SK-N-MC (cell line): ENCODE results near the gene SERP1.

Experiments used
- DNase-seq: peaks from one replicate; pipeline ENCODE4 v3.0.0-alpha.2; 2011; ENCODE audit warnings: low read depth, low spot score
- H3K27ac ChIP-seq: fragments of 200-600 bp; sonication (generic); 2 replicates; pipeline ENCODE4 v1.5.1; 2016; ENCODE audit warnings: mixed run types
- H3K36me3 ChIP-seq: fragments of 200-600 bp; sonication (generic); 2 replicates; pipeline ENCODE4 v1.6.1; 2017; ENCODE audit warnings: antibody characterized with exemption, low read length, mixed read lengths; ENCODE audit not compliant: insufficient read depth
- H3K4me3 ChIP-seq: fragments of 200-600 bp; sonication (generic); 2 replicates; pipeline ENCODE4 v1.5.1; 2016
- H3K9ac ChIP-seq: fragments of 200-600 bp; sonication (generic); 2 replicates; pipeline ENCODE4 v1.8.0; 2017; ENCODE audit warnings: mixed run types, mixed read lengths; ENCODE audit not compliant: insufficient read length
- H3K9me3 ChIP-seq: fragments of 200-600 bp; sonication (generic); 2 replicates; pipeline ENCODE4 v1.6.1; 2017; ENCODE audit warnings: low read depth, mild to moderate bottlenecking, antibody characterized with exemption, low read length, moderate library complexity, mixed read lengths
- EZH2 ChIP-seq: fragments of 200-600 bp; sonication (generic); IDR thresholded peaks from one replicate; pipeline ENCODE4 v1.6.1; 2017; ENCODE audit warnings: antibody characterized with exemption
- FOXP2 ChIP-seq: optimal IDR thresholded peaks from 2 replicates; pipeline ENCODE3; 2011; ENCODE audit warnings: mild to moderate bottlenecking, moderate library complexity; ENCODE audit not compliant: insufficient read depth; ENCODE audit errors: extremely low read length, control extremely low read depth
- POLR2AphosphoS5 ChIP-seq: IDR thresholded peaks from 2 replicates; pipeline ENCODE4 v1.6.1; 2012; ENCODE audit warnings: mild to moderate bottlenecking, low read depth, low read length, borderline replicate concordance

The SERP1 gene

DNA sequence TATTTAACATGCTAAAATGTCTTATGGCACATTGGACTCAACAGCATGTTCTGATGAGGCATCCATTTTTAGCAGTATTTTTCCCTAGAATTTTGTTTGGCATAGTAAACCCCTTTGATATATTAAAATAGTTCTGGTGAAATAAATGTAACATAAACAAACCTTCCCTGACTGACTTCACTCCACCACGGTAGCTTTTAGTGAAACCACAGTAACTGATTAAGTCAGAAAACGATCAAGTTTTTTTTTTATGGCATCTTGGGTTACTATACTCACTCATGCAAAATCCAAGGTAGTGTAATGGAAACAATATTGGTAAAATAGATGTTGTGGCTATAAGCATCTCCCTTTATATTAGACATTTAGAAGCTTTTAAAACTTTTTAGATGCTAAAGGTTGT lies 2.8 kb downstream of the SERP1 start:
- H3K36me3 ChIP-seq: peaks cover 47% of the 10 kb centered on the region
- H3K9me3 ChIP-seq: no peaks in the 10 kb centered on the region
- H3K27ac ChIP-seq: no peak overlapping the region
- H3K4me3 ChIP-seq: no peak overlapping the region
- no peak for DNase-seq
- peak overlapping the region; percentile 93 for H3K9ac ChIP-seq
- TF ChIP-seq POLR2AphosphoS5 (no peak), FOXP2 (no peak)

DNA sequence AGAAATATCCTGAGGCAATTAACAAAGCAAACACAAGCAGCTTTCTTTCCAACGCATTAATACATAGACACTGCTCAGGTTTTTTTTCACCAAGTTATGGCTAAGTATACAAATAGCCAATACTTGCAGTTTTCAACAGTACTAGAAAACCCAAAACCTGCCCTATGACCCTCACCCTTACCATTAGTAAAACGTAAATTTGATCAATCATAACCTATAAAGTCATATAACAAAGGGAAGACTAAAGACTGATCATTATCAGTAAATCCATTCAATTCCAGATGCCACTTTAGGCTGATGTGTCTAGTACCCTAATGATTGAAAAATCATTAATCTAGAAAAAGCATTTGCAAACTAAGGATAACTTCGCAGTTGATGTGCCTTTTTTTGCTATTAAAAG lies 3.2 kb downstream of the SERP1 start:
- Histone ChIP-seq H3K36me3 (peaks cover 43% of the 10 kb centered on the region), H3K4me3 (no peak overlapping the region), H3K9ac (no peak overlapping the region), H3K9me3 (no peaks in the 10 kb centered on the region), H3K27ac (no peak overlapping the region)
- TF ChIP-seq POLR2AphosphoS5 (no peak), FOXP2 (no peak), EZH2 (no peak)
- no peak for DNase-seq

DNA sequence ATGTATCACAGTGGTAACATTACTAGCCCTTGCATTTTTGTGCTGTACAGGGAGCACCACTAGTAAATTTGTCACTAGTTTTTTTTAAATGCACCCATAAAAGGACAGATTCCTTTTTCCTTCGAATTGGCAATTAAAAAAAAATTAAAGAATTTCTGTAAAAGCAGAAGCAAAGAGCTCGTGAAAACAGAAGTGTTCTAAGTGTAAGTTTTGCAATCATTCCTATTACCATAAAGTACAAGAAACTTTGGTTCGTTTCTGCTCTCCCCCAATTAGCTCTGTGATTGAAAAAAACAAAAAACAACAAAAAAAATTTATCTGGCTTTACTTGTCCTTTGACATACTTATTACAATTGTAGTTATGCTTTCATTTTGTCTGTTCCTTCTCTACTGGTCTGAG lies 5.3 kb downstream of the SERP1 start:
- H3K27ac ChIP-seq: peak overlapping the region; percentile 21; the same call in 1 of the 2 replicates
- no peak overlapping the region for H3K4me3 ChIP-seq
- H3K9me3 ChIP-seq: no peaks in the 10 kb centered on the region
- no peak overlapping the region for H3K9ac ChIP-seq
- no peak for DNase-seq
- TF ChIP-seq POLR2AphosphoS5 (no peak), FOXP2 (no peak), EZH2 (no peak)
- H3K36me3 ChIP-seq: peaks cover 41% of the 10 kb centered on the region

DNA sequence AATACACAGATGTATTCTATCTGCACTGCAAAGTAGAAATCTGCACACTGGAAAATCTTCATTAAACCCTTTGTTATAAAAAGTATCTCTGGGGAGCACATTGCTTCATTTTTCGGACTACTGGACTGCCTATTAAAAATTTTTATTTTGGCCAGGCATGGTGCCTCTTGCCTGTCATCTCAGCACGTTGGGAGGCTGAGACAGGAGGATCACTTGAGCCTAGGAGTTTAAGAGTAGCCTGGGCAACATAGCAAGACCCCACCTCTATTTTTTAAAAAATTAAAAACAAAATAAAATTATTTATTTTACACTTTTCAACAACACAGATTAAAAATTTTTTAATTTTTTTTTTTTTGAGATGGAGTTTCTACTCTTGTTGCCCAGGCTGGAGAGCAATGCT lies 6.0 kb downstream of the SERP1 start:
- no peak overlapping the region for H3K9ac ChIP-seq
- H3K27ac ChIP-seq: no peak overlapping the region
- TF ChIP-seq EZH2 (no peak), POLR2AphosphoS5 (no peak; the same call in 1 of the 2 replicates), FOXP2 (no peak)
- DNase-seq: no peak
- no peak overlapping the region for H3K4me3 ChIP-seq
- H3K9me3 ChIP-seq: no peaks in the 10 kb centered on the region
- H3K36me3 ChIP-seq: peaks cover 41% of the 10 kb centered on the region

DNA sequence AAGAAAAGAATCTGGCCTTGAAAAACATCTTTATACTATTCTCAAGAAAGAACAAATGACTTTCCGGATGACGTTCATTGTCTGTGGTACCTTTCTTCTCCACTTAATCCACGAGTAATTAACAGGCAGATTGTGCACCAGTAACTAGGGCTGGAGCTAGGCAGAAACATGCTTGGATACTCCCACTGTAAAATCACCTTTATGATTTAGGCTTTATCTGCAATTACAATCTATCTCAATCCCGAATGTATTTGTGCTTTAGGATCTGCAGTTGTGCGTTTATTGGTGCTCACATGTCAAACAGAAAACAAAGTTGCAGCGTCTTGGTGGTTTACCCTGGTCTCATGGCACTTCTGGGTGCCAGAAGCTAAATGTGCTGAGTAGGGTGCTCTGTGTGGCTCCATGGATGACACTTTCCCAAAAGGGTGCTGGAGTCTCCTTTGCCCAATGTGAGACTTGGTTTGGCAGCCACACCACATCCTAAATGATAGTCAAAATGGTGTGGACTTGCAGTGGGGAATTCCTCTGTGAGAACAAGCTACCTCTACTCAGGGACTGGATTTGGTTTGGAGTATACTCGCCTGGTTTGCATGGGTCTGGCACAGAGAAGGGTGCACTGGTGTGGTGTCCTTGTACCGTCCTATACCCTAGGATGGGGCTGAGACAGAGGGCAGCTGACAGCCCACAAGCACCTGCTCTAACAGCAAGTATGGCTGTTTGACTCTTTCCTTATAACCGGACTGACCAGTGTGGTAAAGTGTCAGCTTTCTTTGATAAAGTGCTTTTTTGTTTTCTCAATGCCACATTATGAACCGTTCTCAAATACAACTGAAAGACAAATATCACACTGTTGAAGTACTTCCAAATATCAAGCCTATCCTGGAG lies 7.7 kb downstream of the SERP1 start:
- DNase-seq: no peak
- H3K9ac ChIP-seq: no peak overlapping the region
- no peak overlapping the region for H3K27ac ChIP-seq
- no peak overlapping the region for H3K4me3 ChIP-seq
- peaks cover 26% of the 10 kb centered on the region for H3K36me3 ChIP-seq
- TF ChIP-seq POLR2AphosphoS5: no peak
- no peak for TF ChIP-seq FOXP2
- no peak for TF ChIP-seq EZH2
- H3K9me3 ChIP-seq: no peaks in the 10 kb centered on the region

DNA sequence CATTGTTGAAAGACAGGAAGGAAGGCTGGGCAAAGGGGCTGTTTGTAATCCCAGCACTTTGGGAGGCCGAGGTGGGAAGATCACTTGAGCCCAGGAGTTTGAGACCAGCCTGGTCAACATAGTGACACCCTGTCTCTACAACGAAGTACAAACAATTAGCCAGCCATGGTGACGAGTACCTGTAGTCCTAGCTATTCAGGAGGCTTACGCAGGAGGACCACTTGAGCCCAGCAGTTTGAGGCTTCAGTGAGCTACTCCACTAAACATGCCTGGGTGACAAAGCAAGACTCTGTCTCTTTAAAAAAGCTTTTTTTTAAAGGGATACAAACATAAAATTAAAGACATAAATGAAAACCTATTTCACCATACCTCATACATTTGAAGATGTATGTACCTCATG lies 11.1 kb downstream of the SERP1 start:
- DNase-seq: no peak
- no peaks in the 10 kb centered on the region for H3K9me3 ChIP-seq
- no peak overlapping the region for H3K4me3 ChIP-seq
- no peaks in the 10 kb centered on the region for H3K36me3 ChIP-seq
- TF ChIP-seq EZH2 (no peak), FOXP2 (no peak), POLR2AphosphoS5 (no peak)
- H3K9ac ChIP-seq: no peak overlapping the region
- no peak overlapping the region for H3K27ac ChIP-seq

DNA sequence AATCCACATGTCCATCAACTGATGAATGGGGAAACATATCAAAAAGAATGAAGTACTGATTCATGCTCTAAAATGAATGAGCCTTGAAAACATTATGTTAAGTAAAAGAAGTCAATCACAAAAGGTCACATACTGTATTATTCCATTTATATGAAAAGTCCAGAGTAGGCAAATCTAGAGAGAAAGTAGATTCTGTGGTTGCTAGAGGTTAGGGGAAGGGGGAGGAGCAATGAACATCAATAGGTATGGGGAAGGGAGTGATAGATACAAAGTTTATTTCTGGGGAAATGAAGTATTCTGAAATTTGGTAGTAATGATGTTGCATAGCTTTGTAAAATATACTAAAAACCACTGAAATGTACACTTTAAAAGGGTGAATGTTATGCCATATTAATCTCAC lies 14.5 kb downstream of the SERP1 start:
- H3K36me3 ChIP-seq: no peaks in the 10 kb centered on the region
- no peaks in the 10 kb centered on the region for H3K9me3 ChIP-seq
- no peak for TF ChIP-seq FOXP2
- H3K9ac ChIP-seq: no peak overlapping the region
- no peak for DNase-seq
- H3K27ac ChIP-seq: no peak overlapping the region
- H3K4me3 ChIP-seq: no peak overlapping the region

DNA sequence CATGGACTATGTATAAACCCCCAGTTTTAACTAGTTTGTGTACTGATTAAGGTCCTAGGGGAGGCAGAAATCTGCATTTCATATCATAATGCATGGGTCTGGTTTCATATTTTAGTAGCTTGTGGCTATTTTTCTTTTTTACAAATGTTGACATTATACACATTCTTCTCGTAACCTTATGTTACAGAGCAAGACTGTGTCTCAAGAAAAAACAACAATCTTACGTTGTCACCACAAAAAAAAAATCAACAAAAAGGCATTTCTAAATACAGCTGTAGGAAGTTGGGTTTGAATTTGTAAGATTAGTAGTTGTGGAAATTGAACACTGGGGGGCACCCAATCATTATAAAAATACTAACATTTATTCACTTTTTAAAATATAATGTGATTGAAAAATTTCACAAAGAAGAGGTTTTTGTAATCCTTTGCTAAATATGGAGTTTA lies 17.9 kb downstream of the SERP1 start:
- Histone ChIP-seq H3K9me3 (no peaks in the 10 kb centered on the region), H3K4me3 (no peak overlapping the region), H3K9ac (peak overlapping the region; percentile 27), H3K27ac (no peak overlapping the region), H3K36me3 (no peaks in the 10 kb centered on the region)
- TF ChIP-seq EZH2 (no peak), POLR2AphosphoS5 (no peak), FOXP2 (no peak)
- peak; percentile 30 for DNase-seq
